Left lung (tissue), 10 donors: Measurements from ENCODE around the gene MKLN1. TPM values are rescaled to one million over a fixed set of nuclear protein-coding genes. Genes with fewer than 3 reads are reported as not detected.

Experiments
- ATAC-seq: fragments of 200-7000 bp; cut with Tn5 transposase; one replicate; pipeline ENCODE4 v1.9.1; 2020; ENCODE audit warnings: moderate library complexity
- DNase-seq, 4 donors: peaks; one replicate each; pipeline ENCODE4 v3.0.0-alpha.2; 2013 to 2020
- H3K27ac ChIP-seq, 2 donors: fragments of 200-600 bp; sonication (generic) in 1 of 2; one replicate each; pipeline versions ENCODE4 v1.5.0 to v1.8.0; 2020 to 2021
- H3K27me3 ChIP-seq, 2 donors: fragments of 200-600 bp; sonication (generic) in 1 of 2; one replicate each; pipeline versions ENCODE4 v1.5.0 to v1.8.0; 2020 to 2021
- H3K36me3 ChIP-seq, 2 donors: fragments of 200-600 bp; sonication (generic) in 1 of 2; one replicate each; pipeline versions ENCODE4 v1.5.0 to v1.8.0; 2020 to 2021
- H3K4me1 ChIP-seq, 2 donors: fragments of 200-600 bp; one replicate each; pipeline ENCODE4 v1.8.0; 2021
- H3K4me3 ChIP-seq, 2 donors: fragments of 200-600 bp; sonication (generic) in 1 of 2; one replicate each; pipeline versions ENCODE4 v1.5.0 to v1.8.0; 2020 to 2021; ENCODE audit warnings: mild to moderate bottlenecking in 1 of 2
- H3K9me3 ChIP-seq, 2 donors: fragments of 200-600 bp; sonication (generic) in 1 of 2; one replicate each; pipeline versions ENCODE4 v1.5.0 to v1.8.0; 2020 to 2021
- intact Hi-C, 2 donors: fragments of 100-400 bp; cut with DNase I; formaldehyde crosslinking; loops; one replicate each; pipeline versions ENCODE4 v1.11.2 to v1.14.2; 2022
- polyA plus RNA-seq, 6 donors: library from polyadenylated mRNA; unstranded; fragments of 120-200 nt; gene quantifications; one replicate each; pipeline ENCODE4 v1.2.1, GENCODE V29; 2013; ENCODE audit not compliant: insufficient read length in 6 of 6
- total RNA-seq, 2 donors: library from RNA; stranded (reverse); fragmentation: NEBNext Ultra II Directional; extraction: Animal tissue kit (Norgen Biotek cat#: 25700); gene quantifications; one replicate each; pipeline ENCODE4 v1.2.1, GENCODE V29; 2021
- TF ChIP-seq, protein P1 (sequence below), 2 donors: fragments of 200-600 bp; sonication (generic) in 1 of 2; IDR thresholded peaks; one replicate each; pipeline versions ENCODE4 v1.5.0 to v1.8.0; 2021; ENCODE audit warnings: antibody characterized with exemption in 2 of 2
- donor health status: DM: no; HTN: yes; CAD: no.
- donor health status: DM: no; HTN: no; CAD: no.

MKLN1 gene
- total and polyA plus RNA-seq, 8 donors = 38.7 to 49.0 (median 44.5) TPM

DNA sequence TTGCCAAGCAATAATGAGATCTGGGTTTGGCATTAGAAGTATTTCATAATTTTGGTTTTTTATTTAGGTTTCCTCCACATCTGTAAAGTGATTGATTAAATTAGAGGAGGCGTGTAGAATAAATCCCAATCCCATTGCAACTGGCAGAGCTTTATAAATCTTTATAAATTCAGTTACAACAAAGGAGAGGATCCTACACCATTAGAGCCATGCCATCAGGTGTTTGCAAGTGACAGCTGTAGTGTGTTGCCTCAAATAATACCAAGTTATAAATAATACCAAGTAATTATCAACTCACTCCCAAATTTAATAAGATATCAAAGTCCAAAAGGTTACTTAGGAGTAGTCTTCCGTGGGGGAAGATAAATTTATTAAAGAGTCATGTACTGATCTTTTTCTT, 166.5 kb downstream of the MKLN1 start:
- Histone ChIP-seq H3K27ac (no peak overlapping the region), H3K9me3 (no peaks in the 10 kb centered on the region), H3K4me1 (no peaks in the 10 kb centered on the region), H3K27me3 (no peaks in the 10 kb centered on the region), H3K4me3 (no peak overlapping the region), H3K36me3 (peaks cover 0 to 28% of the 10 kb centered on the region in 2 donors)
- no peak for DNase-seq
- no peak for ATAC-seq
- intact Hi-C loops = loop anchor here in 1 of 2 donors (10.0 kb wide), 1 partner anchor 161 kb away; no protein-coding TSS in a partner anchor
- TF ChIP-seq, protein P1, sequence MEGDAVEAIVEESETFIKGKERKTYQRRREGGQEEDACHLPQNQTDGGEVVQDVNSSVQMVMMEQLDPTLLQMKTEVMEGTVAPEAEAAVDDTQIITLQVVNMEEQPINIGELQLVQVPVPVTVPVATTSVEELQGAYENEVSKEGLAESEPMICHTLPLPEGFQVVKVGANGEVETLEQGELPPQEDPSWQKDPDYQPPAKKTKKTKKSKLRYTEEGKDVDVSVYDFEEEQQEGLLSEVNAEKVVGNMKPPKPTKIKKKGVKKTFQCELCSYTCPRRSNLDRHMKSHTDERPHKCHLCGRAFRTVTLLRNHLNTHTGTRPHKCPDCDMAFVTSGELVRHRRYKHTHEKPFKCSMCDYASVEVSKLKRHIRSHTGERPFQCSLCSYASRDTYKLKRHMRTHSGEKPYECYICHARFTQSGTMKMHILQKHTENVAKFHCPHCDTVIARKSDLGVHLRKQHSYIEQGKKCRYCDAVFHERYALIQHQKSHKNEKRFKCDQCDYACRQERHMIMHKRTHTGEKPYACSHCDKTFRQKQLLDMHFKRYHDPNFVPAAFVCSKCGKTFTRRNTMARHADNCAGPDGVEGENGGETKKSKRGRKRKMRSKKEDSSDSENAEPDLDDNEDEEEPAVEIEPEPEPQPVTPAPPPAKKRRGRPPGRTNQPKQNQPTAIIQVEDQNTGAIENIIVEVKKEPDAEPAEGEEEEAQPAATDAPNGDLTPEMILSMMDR (IDR thresholded peaks at IDR 0.05) = no peak

DNA sequence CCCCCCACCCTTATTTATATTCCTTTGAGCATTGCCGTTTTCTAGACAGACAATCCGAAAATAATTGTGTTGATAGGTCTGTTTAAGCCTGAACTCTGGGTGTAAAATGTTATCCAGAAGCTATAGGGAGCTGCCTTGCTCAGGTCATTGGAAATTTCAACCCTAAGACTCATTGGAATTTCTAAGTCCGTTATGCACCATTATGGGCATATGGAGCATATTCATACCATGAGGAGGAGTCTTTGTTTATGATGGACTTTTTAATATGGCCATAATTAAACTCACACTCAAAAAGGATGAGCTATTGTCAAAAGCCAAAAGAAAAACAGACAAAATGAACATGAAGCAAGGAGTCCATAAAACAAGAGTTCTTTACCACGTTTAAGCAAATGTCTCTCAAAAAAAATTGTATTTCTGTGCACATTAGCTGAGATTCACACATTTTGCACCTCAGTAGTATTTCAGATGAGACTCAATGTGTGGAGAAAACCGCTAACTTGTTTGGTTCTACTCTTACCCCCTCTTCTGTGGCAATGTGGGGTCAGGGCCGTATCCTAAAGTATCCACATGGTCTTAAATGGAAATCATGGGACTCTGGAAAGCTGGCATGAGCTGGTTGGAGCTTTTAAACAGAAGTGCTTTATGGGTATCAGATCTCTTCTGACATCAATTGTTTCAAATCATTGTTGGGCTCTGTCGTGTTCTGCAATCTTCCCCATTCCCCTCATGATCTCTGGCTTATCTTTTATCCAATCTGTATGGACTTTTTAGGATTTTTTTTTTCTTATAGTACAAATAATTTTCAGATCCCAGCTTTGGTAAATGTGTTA, 168.2 kb downstream of the MKLN1 start:
- intact Hi-C loops = loop anchor here in 1 of 2 donors (10.0 kb wide), 1 partner anchor 159 kb away; no protein-coding TSS in a partner anchor
- Histone ChIP-seq H3K27me3 (no peaks in the 10 kb centered on the region), H3K4me1 (no peaks in the 10 kb centered on the region), H3K9me3 (no peaks in the 10 kb centered on the region), H3K36me3 (peaks cover 0 to 40% of the 10 kb centered on the region in 2 donors), H3K4me3 (no peak overlapping the region), H3K27ac (no peak overlapping the region)
- TF ChIP-seq, protein P1 (IDR thresholded peaks at IDR 0.05) = no peak
- DNase-seq (no peak), ATAC-seq (no peak)

DNA sequence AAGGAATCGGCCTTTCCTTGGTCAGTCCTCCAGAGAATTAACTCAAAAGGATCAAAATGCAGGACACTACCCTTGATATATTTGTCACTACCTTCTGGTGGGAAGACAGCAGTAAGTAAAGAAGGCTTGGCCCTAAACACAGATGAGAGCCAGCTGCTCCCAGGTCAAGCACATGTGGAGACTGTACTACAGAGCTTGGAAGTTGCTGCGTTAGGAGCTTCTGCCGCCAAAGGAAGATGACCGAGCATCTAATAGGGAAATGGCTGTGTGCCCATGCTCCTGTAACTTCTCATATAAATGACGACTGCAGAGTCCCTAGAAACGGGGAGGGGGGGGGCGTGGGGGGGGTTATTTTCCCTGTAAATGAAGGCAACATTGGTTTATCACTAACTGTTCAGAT, 169.8 kb downstream of the MKLN1 start:
- TF ChIP-seq, protein P1 (IDR thresholded peaks at IDR 0.05) = no peak
- no peaks in the 10 kb centered on the region for H3K27me3 ChIP-seq
- DNase-seq = no peak
- peaks cover 0 to 40% of the 10 kb centered on the region in 2 donors for H3K36me3 ChIP-seq
- peaks cover under 1 to 3% of the 10 kb centered on the region in 2 donors for H3K4me1 ChIP-seq
- H3K27ac ChIP-seq = no peak overlapping the region
- ATAC-seq = no peak
- H3K4me3 ChIP-seq = no peak overlapping the region
- intact Hi-C loops = loop anchor here in 1 of 2 donors (10.0 kb wide), 1 partner anchor 157 kb away; no protein-coding TSS in a partner anchor
- no peaks in the 10 kb centered on the region for H3K9me3 ChIP-seq

DNA sequence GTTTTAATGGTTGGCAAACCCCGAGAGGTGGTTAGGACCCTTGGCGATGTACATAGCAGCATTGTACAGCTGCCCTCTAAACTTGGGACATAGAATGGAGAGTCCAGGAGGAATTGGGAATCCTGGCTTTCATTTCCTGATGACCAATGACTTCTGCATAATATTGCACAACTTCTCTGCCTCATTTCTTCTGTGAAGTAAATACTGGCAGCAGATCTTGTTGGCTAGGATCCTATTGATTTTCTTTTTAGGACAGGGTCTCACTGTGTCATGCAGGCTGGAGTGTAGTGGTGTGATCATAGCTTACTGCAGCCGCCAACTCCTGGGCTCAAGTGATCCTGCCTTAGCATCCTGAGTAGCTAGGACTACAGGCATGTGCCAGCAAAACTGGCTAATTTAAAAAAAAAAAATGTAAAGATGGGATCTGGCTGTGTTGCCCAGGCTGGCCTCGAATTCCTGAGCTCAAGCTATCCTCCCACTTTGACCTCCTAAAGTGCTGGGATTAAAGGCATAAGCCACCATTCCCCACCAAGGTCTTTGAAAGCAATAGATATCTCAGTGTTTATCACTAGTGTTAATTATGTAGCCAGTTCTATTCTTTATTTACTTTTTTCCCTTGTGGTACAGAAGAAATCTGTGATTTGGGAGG, 170.7 kb downstream of the MKLN1 start:
- Histone ChIP-seq H3K36me3 (peaks cover 0 to 39% of the 10 kb centered on the region in 2 donors), H3K9me3 (no peaks in the 10 kb centered on the region), H3K4me1 (peaks cover 8 to 12% of the 10 kb centered on the region in 2 donors), H3K4me3 (no peak overlapping the region), H3K27me3 (no peaks in the 10 kb centered on the region), H3K27ac (no peak overlapping the region)
- DNase-seq (peak in 1 of 4 donors; percentile 52), ATAC-seq (no peak)
- TF ChIP-seq, protein P1 (IDR thresholded peaks at IDR 0.05) = no peak
- intact Hi-C loops = loop anchor here in 1 of 2 donors (10.0 kb wide), 1 partner anchor 156 kb away; no protein-coding TSS in a partner anchor

DNA sequence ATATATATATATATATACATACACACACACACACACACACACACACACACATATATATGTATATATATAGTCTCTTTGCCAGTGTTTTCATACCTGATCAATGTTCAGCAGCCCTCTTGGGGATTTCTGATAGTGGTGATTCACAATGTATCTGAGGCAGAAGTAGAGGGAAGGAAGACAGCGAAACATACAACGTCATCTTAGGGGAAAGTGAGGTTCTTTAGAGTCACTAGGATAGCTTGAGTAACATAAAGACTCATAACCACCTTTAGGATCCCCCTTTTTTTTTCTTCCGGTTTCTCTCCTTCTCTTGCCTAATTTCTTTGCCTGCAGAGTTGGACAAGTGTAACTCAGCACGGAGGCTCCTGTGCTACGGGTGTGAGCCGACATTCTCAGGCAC, 172.1 kb downstream of the MKLN1 start:
- Histone ChIP-seq H3K9me3 (no peaks in the 10 kb centered on the region), H3K4me1 (peaks cover 8 to 13% of the 10 kb centered on the region in 2 donors), H3K4me3 (no peak overlapping the region), H3K36me3 (peaks cover 0 to 44% of the 10 kb centered on the region in 2 donors), H3K27ac (no peak overlapping the region), H3K27me3 (no peaks in the 10 kb centered on the region)
- ATAC-seq (no peak), DNase-seq (no peak)
- intact Hi-C loops = loop anchor here in 1 of 2 donors (10.0 kb wide), 1 partner anchor 155 kb away; no protein-coding TSS in a partner anchor
- TF ChIP-seq, protein P1 (IDR thresholded peaks at IDR 0.05) = no peak
